Measurements from ENCODE around the gene SYS1. TPM values are rescaled to one million over a fixed set of nuclear protein-coding genes. Genes with fewer than 3 reads are reported as not detected.

Gene SYS1
- total and polyA plus RNA-seq, 2 of the 8 experiments (the other 6 are each of a cell fraction or from before 2014, with no cell fraction given), result 19.6 to 50.8 TPM

DNA sequence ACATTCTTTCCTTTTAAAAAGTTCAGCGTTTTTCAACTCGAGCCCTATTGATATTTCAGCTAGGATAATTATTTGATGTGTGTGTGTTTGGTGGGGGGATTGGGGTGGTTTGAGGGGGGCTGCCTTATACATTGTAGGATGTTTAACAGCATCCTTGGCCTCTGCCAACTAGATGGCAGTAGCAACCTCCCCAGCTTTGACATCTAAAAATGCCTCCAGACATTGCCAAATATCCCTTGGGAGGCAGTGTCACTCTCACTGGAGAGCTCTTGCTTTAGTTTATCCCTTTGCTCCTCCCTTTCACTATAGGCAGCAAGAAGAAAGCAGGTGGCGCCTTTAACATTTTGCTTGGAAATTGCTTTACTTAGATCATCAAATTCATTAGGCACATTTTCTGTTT lies 29.8 kb downstream of the SYS1 start:
- no peak overlapping the region for H2BK15ac ChIP-seq (ENCODE audit: low read length)
- H2BK12ac ChIP-seq (ENCODE audit: low read depth, low read length), result no peak overlapping the region
- ChIA-PET POLR2A (ENCODE audit: partially characterized antibody) (interaction anchor here (0.7 to 1.2 kb wide), 4 partner anchors 12 to 499 kb away, joined by 3 to 4 read pairs (median 3); partner anchors contain the start of genes CTSA and NEURL2), CTCF (ENCODE audit: partially characterized antibody) (interaction anchor here (0.6 to 2.8 kb wide), 14 partner anchors 15 to 798 kb away, joined by 3 to 25 read pairs (median 3); no protein-coding TSS in a partner anchor)
- no peaks in the 10 kb centered on the region for H3K36me3 ChIP-seq (ENCODE audit: control insufficient read depth in 2 of 4, insufficient read depth in 4 of 4, low read length in 3 of 4)
- WGBS, 2 experiments (ENCODE audit: extremely low coverage in 1 of 2, insufficient coverage in 1 of 2, insufficient read length in 1 of 2, insufficient replicate concordance in 2 of 2, low coverage in 1 of 2, low lambda C conversion rate in 2 of 2, missing lambda C conversion rate in 1 of 2), result 85% methylated on average over 3 of the region's 3 CpGs; no CpG with 5 or more reads in 1 of the 2 experiments
- no peaks in the 10 kb centered on the region for H3K79me2 ChIP-seq (ENCODE audit: control insufficient read depth in 1 of 2, insufficient read depth in 2 of 2, low read length in 2 of 2)
- no peak overlapping the region for H3K4ac ChIP-seq (replicated peaks; ENCODE audit: insufficient read length, low read depth, low read length)
- H3K4me1 ChIP-seq (replicated peaks in 1 of 4; ENCODE audit: control insufficient read depth in 3 of 4, insufficient read depth in 4 of 4, low read length in 3 of 4), result no peaks in the 10 kb centered on the region
- no peaks in the 10 kb centered on the region for H4K20me1 ChIP-seq (replicated peaks in 1 of 2; ENCODE audit: control insufficient read depth in 1 of 2, insufficient read depth in 2 of 2, low read length in 2 of 2)
- H2BK5ac ChIP-seq (ENCODE audit: low read depth, low read length), result no peak overlapping the region
- H3K56ac ChIP-seq (replicated peaks; ENCODE audit: insufficient read length, low read depth, low read length), result no peak overlapping the region
- FAIRE-seq, result no peak
- 0 out of 4 replicates have a peak, but pooled peaks cover 0 to under 1% of the 10 kb centered on the region in 2 experiments for H3K9me3 ChIP-seq (ENCODE audit: insufficient read depth in 2 of 2, low read depth in 1 of 2, low read length in 1 of 2)
- H4K91ac ChIP-seq (replicated peaks; ENCODE audit: insufficient read length, low read length), result no peak overlapping the region
- H3K4me2 ChIP-seq (ENCODE audit: insufficient read depth in 1 of 2, low read depth in 2 of 2, low read length in 2 of 2), result no peak overlapping the region
- no peak overlapping the region for H2BK20ac ChIP-seq (ENCODE audit: low read length)
- no peak overlapping the region for H3K14ac ChIP-seq (ENCODE audit: insufficient read length)
- no peak overlapping the region for H4K5ac ChIP-seq (ENCODE audit: insufficient read length, low read depth, low read length)
- no peaks in the 10 kb centered on the region for H3K23me2 ChIP-seq (ENCODE audit: low read depth, low read length)
- H2AFZ ChIP-seq (ENCODE audit: low read length), result no peak overlapping the region
- no peak for TF ChIP-seq JUN (IDR thresholded peaks at IDR 0.05; ENCODE audit: low read depth, low read length)
- TF ChIP-seq RAD21 (IDR thresholded peaks at IDR 0.05 in 1 of 2, conservative IDR thresholded peaks at IDR 0.05 in 1 of 2; ENCODE audit: low read depth in 2 of 2, low read length in 2 of 2), result peak; percentile 28 to 44; a peak in 3 of 4 replicates
- peak in 2 of 3 experiments; percentile 25 to 28; a peak in 2 of 4 replicates for TF ChIP-seq CTCF (IDR thresholded peaks at IDR 0.05; ENCODE audit: control extremely low read depth in 1 of 3, insufficient read depth in 1 of 3, low read depth in 1 of 3, low read length in 3 of 3)
- no peak for TF ChIP-seq ASH2L (IDR thresholded peaks at IDR 0.05; ENCODE audit: low read length)
- no peak for TF ChIP-seq NANOG (IDR thresholded peaks at IDR 0.05; ENCODE audit: insufficient read depth, low read depth, low read length, poor library complexity, severe bottlenecking)
- no peak for TF ChIP-seq SP1 (IDR thresholded peaks at IDR 0.05; ENCODE audit: low read depth, low read length)
- 0 out of 2 replicates have a peak, but pooled peaks have one; percentile 19 for TF ChIP-seq CEBPB (IDR thresholded peaks at IDR 0.05; ENCODE audit: low read depth, low read length)
- TF ChIP-seq CBX5 (IDR thresholded peaks at IDR 0.05; ENCODE audit: low read depth, low read length), result no peak
- H3K18ac ChIP-seq (ENCODE audit: extremely low read depth, low read length), result no peak overlapping the region
- no peak overlapping the region for H2BK120ac ChIP-seq (replicated peaks; ENCODE audit: low read depth, low read length)
- DNase-seq (ENCODE audit: low read depth in 1 of 2, low spot score in 2 of 2), result no peak
- no peak overlapping the region for H3K9ac ChIP-seq (replicated peaks in 1 of 4; ENCODE audit: extremely low read depth in 1 of 4, low read depth in 3 of 4, low read length in 3 of 4)
- H4K8ac ChIP-seq (ENCODE audit: extremely low read depth, insufficient read depth, low read length), result no peak overlapping the region
- no peaks in the 10 kb centered on the region for H3K27me3 ChIP-seq (replicated peaks in 1 of 4; ENCODE audit: control insufficient read depth in 3 of 4, extremely low read depth in 1 of 4, insufficient read depth in 3 of 4, low read length in 3 of 4)
- H3K4me3 ChIP-seq (ENCODE audit: extremely low read depth in 1 of 4, insufficient read depth in 2 of 4, low read depth in 3 of 4, low read length in 4 of 4), result no peak overlapping the region
- H2AK5ac ChIP-seq (ENCODE audit: low read depth, low read length), result no peak overlapping the region
- H3K27ac ChIP-seq (ENCODE audit: low read depth, low read length), result no peak overlapping the region
- no peaks in the 10 kb centered on the region for H3K79me1 ChIP-seq (ENCODE audit: low read depth, low read length)
- no peak overlapping the region for H3K23ac ChIP-seq (ENCODE audit: insufficient read length)

Data from H1 (cell line).